ENCODE measurements around the gene FDX2.

Gene FDX2

DNA sequence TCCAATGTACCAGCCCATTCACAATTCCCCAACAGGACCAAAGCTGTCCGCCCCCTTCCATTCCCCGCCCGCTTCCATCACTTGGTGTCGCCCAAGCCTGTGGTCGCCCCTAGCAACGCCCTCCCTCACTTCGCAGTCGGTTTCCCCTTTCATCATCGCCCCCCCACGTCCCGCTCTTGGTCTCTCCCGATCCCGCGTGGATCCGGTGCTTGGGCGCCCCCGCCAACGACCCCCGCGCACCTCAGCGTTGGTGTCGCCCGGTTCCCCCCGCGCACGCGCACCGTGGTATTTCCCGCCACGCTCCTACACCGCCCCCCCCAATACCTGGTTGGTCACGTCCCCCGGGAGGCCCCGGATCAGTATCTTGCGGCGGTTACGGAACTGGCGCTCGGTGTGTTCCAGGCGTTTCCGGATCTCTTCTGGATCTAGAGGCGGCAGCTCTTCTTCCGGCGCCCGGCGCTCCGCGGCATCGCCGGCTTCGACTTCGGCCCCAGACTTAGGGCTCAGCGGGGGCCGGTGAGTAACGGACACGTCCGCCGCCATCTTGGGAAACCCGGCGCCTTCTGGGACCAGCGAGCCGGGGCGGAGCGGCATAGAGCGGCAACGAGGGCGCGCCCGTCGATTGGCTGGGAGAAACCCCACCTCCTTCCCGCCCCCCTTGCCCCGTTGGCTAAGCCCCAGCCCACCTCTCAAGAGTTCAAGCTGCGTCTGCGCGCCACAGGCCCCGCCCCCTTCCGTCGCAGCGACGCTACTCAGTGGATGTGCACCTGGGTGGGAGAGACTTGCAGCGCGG is 17.3 kb upstream of the FDX2 start, which contains the start of gene RAVER1:
RAVER1 (minus strand) TSS at position 565 of the 793 bp plus-strand sequence; CDS start at position 543, 22 bp downstream.
- DNase-seq, result peak; percentile 97

DNA sequence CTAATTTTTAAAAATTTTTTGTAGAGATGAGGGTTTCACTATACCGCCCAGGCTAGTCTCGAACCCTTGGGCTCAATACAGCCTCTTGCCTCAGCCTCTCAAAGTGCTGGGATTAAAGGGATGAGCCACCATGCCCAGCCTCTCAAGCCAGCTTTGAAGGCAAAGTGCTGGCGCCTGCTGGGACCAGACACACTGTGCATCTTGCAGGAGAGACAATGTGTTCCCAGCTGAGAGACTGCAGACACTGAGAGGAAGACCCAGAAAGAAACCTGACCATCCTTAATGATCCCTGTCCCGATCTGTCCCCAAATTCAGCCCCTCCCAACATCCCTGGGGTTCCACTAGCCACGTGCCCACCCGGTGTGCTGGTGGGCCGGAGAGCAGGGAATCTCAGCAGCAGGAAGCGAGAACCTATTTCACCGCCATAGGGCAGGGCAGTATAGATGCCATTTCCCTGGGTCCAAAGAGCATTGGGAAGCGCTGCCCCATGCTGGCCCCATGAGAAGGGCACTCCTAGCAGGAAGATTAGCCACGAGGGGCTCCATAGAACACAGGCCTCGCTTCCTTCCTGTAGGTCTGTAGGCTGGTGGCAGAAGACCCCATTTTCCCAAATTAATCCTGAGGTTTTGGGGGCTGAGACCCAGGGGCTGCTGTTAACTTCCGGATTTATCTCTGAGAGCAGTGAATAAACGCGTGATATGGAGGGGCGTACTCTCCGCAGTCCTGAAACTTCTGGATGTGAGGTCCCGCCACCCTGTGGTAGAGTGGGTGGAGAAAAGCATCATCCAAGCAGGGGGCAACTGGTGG is 16.5 kb upstream of the FDX2 start:
- DNase-seq, result no peak

DNA sequence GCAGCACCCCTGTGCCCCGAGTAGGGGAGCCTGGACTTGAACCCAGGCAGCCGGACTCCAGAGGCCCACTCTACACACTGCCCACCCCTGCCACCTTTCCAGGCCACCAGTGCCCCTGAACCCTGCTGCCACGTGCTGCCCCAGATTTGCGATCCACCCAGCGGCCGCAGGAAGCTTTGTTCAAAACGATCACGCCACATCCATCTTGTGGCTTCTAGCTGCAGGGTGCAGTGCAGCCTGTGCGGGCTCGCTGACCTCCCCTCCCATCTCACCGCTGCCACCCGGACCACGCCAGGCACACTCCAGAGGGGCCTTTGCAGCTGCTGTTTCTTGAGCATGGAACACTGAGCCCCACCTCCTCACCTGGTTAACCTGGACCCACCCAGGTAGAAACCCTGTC is 13.7 kb upstream of the FDX2 start:
- DNase-seq, result no peak

DNA sequence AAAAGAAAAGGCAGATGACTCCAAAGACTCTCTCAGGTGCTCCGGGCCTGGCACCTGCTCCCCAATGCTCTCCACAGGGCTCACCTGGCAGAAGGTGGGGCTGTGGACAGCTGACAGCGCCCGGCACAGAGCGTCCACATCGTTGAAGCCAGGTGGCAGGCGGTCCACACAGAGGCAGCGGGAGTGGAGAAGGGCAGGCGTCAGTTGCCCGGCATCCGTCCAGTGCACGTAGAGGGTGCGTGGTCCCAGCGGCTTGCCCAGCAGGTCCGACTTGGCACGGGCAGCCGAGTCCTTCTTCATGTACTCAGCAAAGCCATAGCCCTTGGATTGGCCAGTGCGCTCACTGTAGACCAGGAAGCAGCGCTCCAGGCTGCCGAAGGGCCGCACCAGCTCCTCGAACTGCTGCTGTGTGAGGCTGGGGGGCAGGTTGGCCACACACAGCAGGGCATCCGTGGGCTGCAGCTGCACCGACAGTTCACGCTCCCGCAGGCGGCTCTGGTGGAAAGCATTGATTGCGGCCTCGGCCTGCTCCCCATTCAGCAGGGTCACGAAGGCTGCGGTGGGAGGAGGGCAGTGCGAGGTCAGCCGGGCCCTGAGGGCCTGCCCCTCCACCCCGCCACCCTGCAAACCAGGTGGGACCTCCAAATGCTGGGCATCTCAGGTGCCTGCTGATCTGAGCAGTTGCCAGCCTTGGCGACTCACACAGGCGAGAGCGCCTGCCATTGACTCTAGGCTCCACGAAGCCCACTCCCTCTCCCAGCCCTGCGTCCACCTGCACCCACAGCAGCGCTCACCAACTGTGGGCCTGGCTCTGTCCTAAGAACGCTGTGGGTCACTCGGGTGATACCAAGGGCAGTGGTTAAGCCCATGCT is 13.0 kb upstream of the FDX2 start:
- no peak for DNase-seq

DNA sequence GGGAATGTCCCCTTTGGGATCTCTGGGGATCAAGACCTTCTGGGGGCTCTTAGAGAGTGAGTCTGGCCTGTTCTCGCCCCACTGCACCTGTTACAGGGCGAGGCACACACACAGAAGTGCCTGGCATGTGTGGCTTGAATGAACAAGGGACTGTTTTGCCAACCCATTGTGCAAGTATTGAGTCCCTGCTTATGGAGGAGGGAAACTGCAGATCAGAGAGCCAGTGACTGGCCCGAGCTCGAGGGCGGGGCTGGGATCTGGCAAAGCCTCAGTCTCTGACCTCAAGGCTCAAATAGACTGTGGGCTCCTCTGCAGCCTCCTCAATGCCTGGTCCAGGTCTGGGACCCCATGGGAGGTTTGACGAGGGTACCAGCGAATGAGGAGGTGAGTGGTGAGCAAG is 12.0 kb upstream of the FDX2 start:
- DNase-seq, result no peak

DNA sequence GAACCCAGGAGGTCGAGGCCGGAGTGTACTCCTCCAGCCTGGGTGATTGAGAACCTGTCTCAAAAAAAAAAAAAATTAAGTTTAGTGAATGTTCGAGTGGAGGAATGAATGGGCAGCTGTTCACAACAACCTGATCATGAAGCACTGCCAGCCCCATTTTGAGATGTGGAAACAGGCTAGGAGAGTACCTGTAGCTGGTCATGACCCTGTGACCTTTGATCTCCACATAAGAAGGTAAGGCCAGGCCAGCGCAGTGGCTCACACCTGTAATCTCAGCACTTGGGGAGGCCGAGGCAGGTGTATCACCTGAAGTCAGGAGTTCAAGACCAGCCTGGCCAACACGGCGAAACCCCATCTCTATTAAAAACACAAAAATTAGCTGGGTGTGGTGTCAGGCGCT is 9.9 kb upstream of the FDX2 start:
- no peak for DNase-seq

DNA sequence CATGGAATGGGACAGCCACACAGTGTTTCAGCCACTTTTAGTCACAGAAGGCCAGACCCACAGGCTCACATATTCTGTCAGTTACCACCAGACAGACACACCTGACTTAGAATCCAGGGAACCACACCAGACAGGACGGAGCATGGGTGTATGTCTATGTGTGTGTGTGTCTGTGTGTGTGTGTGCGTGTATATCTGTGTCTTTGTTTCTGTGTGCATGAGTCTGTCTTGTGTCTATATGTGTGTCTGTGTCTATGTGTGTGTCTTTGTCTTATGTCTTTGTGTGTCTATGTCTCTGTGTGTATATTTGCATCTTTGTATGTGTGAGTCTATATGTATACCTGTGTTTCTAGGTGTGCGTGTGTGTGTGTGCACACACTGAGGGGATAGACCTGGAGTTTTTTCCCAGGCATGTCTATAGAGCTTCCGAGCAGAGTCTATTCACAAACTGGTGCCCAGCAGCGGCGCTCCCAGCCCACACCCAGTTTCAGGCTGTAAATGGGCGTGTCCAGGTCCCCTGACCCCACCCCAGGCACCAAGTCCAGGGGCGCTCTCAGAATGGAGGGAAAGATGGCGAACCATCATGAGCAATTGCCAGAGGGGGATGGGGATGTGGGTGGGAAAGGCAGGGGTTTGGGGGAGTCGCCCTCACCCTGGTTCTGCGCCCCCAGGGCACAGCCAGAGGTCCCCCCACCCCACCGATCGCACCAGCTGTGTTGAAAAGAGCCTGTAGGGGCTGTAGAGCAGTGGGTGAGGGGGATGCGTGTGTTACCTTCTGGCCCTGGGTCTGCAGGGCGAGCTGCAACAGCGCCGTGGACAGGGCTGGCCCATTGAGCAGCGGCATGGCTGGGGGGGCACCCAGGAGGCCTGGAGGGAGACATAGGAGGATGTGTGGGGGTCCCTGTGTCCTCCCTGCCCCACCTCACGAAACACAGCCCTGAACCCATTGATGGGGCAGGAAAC is 6.3 kb upstream of the FDX2 start:
- no peak for DNase-seq

DNA sequence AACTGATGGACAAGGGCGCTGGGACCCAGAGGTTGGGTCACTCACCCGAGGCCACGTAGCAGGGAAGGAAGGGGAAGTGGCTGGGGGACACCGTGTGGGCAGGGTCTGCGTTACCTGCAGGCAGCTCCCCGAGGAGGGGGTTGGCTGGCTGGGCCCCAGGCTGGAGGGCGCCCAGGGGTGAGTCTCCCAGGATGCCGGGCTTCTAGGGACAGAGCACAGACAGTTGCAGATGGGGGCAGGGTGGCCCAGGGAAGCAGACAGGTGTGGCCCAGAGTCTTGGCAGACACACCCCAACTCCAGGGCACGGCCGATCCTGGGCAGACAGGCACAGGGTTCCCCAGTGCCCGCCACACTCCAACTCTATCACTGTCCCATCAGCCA is 5.6 kb upstream of the FDX2 start:
- DNase-seq, result no peak

DNA sequence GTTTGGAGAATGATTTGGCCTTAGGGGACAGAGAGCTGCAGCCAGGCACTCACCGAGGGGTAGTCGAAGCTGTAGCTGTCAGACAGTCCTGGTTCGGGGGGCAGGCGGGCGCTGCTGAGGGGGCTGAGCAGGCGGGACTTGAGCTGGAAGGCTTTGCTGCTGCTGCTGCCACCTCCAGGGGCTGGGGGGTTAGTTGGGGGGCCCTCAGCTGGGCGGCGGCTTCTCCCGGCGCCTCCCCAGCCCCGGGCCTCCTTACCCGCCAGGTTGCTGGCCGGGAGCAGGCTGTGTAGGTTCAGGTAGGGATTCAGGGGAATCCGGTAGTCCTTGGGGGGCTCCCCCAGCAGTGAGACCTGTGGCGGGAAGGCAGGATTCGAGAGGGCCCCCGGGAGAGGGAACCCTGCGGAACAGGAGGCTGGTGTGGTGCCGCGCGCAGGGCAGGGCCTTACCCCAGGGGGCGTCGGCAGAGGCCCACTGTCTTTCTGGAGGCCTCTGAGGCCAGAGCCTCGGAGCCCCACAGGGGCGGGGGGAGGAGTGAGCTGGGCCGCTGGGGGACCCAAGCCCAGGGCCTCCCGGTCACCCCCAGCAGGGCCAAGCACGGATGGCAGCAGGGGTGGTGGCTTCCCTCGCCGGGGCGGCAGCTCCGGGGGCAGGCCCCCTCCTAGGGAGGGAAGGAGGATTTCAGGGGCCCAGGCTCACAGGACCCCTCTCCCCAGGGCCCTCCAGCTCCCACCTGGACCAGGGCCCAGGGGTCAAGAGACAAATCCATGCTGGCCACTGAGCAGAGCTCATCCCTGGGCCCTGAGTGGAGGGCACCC is 5.0 kb upstream of the FDX2 start:
- no peak for DNase-seq

DNA sequence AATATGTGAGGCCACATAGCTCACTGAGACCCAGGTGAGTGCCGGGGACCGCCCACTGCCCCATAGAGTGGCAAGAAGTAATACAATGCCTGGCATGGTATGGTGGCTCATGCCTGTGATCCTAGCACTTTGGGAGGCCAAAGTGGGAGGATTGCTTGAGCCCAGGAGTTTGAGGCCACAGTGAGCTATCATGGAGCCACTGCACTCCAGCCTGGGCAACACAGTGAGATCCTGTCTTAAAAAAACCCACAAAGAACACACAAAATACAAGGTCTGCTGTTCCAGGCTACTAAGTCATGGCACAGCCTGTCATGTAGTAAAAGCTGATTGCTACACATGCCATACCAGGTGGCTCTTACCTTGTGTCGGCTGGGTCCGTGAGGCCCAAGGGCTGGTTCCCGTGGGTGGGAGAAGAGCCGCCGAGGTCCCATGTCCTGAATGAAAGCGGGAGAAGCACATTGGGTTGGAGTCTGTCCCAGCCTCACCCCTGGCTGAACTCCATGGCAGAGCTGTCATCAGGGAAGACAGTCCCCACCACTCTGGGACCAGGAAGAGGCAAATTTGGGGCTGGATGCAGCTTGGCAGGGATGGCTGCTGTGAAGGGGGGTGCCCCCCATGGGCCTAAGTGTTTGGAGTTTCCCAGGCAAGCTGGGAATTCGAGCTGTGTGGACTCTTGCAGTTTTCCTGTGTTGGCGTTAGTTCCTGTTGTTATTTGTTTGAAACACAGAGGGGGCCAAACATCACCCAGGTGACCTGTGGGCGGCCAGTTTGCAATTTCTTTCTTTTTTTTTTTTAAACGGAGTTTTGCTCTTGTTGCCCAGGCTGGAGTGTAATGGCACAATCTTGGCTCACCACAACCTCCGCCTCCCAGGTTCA is 3.2 kb upstream of the FDX2 start:
- no peak for DNase-seq

DNA sequence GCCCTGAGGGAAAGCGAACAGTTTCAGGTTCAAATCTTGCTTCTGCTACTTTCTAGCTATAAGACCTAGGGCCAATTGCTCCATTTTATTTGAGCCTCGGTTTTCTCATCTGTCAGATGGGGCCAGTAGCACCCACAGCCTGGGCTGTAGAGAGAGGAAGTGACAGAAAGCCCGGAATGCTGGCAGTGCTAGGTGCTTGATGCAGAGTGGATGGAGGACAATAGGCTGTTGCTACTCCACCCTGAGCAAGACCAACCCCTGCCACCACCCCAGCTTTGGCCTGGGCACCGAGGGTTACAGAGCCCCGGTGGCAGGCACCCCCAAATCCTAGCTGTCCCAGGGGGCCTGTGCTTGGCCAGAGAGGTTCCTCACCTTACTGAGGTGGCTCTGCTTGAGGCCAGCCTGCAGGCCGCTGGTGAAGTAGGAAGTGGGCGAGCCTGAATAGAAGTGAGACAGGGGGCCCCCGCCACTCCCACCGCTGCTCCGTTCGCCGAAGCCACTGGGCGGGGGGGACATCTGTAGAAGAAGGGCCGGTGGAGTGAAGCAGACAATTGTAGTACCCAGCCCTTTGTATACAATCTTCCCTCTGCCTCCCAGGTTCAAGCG is 2.1 kb upstream of the FDX2 start:
- DNase-seq, result no peak

DNA sequence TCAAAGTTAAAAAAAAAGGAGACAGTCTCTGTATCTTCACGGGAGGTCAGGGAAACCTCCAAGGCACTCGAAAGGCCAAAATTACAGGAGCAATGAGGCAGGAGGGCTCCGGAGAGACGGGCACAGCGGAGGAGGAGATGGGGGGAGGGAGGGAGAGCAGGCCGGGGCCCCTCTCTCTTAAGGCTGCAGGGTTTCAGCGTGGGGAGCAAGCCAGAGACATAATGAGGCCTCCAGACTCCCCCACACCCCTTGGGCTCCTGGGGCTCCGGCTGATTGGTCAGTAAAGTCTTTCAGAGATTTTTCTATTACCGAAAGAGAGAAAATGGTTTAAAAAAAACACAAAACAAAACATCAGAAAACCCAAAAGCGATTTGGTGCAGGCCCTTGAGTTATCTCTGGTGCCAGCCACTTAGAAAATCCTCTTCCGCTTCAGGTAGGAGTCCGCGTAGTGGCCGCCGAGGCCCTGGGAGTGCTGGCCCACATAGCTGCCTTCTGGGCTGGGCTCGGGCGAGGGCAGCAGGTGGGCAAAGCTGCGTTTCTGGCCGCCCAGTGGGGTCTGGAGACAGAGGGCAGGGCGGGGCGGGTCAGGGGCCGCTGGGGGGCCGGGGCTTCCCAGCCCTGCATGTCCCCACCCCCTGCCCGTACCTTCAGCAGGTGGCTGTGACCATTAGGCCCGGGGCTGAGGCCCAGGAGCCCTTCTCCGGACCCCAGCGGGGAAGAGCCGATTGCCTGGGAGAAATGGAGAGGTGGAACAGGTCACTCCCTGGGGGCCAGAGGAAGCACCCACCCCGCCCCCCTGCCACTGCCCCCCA is 1.4 kb upstream of the FDX2 start:
- DNase-seq, result no peak

DNA sequence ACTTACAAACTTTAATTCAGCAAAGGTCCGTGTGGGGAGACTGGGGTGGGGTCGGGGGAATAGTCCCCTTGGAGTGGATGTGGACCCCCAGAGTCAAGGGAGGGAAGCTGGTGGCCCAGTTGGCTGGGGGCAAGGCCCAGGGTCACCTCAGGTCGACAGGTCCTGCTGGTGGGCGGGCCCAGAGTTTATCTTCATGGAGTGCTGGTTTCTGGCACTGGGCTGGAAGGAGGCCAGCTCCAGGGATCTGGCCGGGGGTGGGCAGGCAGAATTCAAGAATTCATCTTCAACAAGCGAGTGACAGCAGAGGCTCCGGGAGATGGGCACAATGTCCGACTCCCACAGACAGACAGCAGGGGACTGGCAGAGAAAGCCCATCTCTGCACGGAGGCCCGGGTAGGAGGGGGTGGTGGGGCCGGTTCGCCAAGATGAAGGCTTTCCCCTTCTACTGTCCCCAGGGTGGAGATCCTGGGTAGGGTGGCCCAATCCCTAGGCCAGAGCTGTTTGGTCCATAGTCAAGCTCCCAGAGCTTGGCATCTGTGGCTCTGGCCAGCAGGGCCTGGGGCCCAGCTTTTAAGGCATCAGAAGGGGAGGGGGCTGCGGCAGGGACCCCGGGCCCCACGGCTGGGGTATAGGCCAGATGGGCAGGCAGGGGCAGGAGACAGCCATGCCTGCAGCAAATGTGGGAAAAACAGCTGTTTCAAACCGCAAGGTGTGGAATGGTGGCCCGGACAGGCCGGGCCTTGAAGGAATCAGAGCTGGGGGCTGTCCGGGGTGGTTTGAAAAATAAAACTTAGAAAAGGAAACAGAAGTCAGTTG is 622 bp upstream of the FDX2 start:
- DNase-seq, result no peak

DNA sequence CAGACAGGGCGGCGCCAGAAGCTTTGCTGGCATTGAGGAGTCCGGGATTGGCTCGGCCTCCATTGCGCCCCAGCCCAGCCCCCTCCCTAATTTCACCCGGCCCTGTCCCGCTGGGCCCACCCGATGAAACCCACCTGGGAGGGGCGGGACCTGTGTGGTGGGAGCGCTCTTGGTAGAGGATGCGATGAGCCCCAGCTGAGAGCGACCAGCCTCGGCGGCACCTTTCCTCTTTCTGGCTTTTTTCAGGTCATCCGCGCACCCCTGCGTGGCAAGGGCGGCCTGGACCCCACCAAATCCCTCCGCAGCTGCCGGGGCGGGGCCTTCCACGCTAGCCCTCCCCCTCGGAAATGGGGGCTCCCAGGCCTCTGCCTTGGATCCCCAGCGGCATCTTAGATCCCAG is 6.4 kb downstream of the FDX2 start, which contains the start of gene ZGLP1:
ZGLP1 (minus strand) TSS at position 393 of the 400 bp plus-strand sequence.
- no peak for DNase-seq

DNA sequence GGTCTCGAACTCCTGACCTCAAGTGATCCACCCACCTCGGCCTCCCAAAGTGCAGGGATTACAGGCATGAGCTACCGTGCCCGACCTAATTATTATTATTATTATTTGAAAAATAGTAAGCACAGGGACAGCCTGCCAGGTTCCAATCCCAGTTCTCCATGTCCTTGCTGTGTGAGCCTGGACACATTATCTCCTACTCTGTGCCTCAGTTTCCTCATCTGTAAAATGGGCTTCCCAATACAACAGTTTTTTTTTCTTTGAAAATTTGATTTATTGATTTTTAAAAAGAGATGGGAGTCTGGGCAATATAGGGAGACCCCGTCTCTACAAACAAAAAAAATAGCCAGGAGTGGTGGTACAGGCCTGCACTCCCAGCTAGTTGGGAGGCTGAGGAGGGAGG is 9.5 kb downstream of the FDX2 start:
- DNase-seq, result no peak

DNA sequence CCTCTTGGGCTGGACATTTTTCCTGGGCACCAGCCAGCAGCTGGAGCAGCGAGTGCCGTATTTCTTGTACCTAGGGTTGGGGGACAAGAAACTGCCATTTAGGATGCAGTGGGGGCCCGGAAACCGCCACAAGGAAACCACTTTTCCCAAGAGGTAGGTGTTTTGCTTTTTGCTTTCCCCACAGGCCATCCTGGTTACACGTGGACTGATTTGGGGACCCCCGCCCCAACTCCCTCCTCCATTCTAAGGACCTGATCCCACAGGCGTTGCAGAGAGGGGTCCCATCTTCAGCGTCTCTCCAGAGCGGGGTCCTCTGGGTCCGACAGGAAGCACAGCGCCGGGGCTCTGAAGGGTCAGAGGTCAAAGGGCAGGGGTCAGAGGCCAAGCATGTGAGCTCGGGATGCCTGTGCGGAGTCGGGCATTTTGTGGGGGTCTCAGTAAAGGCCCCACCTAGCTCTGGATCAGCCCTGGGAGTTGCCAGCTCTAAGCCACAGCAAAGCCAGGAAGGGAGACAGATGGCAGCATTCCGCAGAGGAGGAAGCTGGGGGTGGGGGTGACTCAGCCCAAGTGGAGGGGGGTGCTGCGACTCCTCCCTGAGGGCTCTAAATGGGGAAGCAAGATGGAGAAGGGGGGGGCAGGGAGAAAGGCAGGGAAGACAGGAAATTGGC is 10.5 kb downstream of the FDX2 start:
- DNase-seq, result no peak
